DMS53 treated with DMSO at 0.1 percent for 48 hours (cell line): ENCODE data around the gene BACH1.
A peak's percentile ranks its signal among the peaks of the same experiment; 100 is the strongest.

Experiments used
- DNase-seq: peaks from one replicate; lab custom pipeline; 2025; ENCODE audit not compliant: unreplicated experiment; lab: John Stamatoyannopoulos, UW

BACH1 gene

DNA sequence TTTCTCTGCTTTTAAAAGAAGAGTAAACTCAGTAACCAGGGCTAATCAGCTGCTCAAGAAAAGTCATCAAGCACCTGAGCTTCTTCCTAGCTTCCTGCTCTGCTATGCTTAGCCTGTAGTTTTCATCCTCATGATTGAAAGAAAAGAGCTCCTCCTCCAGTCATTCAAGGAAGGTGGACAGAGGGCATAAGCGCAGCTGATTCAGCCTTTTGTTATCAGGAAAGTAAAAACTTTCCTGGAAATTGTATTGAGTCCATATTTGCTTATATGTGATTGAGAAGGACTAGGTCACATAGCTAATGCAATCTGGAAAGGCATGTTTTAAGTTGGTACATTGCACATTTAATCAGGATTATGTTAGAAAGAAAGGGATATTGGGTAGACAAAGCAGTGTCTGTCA lies 8.5 kb upstream of the BACH1 start:
- no peak for DNase-seq

DNA sequence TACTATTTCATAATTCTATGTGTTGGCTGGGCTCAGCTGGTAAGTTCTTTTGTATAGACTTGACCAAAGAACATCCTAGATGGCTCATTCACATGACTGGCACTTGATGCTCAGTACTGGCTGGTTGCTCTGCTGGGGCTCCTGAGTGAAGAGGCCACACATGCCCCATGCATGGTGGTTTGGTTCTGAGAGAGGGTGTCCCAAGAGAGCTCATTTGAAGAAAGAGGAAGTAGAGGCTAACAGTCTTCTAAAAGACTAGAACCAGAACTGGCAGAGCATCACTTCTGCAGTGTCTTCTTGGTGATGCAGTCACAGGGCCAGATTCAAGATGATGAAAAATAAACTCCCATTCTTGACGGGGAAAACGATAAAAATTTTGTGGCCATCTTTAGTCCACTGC lies 5.2 kb upstream of the BACH1 start:
- no peak for DNase-seq

DNA sequence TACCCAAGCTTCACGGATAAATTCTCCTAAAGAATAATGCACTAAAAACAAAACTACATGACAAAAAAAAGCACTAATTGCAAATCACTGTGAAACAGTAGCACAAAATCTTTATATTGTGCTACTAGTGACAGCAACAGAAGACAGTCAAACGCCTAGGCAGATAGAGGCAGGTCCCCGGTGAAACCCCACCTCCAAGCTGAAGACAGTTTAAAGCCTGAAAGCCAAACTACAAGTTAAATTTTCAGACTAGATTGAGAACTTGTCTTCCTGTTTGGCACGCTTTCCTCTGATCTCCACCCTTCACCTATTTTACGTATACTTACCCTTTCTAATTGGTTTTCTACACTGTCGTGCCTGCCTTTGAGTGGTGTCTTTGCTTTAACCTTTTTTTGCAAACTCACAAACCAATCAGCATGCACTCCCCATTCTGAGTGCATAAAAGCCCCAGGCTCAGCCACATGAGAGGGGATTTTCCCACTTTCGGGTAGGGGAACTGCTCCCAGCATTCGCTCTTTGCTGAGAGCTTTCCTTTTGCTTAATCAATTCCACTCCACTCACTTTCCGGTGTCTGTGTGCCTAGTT lies 3.6 kb upstream of the BACH1 start:
- no peak for DNase-seq

DNA sequence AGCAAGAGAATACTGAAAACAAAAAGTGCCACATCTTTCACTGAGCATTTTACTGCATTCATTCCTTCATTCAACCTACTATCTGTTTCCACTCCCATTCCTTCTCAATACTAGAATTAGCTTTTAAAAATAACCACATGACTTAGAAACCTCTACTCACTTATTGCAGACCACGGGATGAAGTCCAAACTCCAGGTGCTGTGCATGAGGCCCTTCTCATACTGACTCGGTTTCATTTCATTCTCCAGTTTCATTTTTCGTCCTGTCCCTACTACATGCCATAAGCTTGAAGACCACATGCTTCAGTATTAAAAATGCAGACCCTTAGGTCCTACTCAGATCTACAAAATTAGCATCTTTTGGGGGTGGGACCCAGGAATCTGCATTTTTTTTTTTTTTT lies 2.3 kb upstream of the BACH1 start:
- DNase-seq: no peak

DNA sequence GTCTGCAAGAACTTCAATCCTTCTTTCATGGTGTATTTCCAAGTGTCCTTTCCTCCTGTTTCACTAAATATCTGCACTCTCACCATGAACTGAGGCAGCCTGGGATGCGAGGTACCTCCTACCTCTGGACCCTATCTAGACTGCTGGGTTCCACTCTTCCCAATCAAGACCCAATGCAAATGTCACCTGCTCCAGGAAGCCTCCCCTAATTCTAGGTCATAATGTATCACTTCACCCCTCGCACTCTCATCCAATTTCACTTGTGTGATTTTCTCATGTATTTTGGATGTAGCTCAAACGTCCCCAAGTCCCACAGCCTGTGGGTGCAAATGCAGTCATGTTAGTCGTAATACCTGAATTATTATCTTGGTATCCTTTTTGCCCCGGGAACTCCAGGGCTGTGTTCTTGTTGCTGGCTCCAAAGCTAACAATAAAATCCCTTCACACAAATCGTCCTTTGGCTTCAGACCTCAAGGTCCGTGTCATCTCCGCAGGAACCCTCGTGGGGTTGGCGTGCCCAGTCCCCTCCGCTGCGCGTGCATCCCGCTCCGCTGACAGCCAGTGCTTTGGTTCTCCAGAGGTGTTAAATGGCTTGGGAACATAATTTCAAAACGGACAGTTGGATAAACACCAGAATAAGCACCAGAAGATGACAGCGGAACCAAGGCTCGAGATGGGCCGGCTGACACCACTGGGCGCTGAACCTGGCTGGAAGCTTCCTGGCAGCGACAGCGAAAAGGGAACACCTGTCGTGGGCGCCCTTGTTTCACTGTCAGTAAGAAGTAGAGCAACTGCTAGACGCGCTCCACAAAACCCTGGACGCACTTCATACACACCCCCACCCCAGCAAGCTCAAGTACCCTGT lies 1.0 kb upstream of the BACH1 start:
- DNase-seq: no peak

DNA sequence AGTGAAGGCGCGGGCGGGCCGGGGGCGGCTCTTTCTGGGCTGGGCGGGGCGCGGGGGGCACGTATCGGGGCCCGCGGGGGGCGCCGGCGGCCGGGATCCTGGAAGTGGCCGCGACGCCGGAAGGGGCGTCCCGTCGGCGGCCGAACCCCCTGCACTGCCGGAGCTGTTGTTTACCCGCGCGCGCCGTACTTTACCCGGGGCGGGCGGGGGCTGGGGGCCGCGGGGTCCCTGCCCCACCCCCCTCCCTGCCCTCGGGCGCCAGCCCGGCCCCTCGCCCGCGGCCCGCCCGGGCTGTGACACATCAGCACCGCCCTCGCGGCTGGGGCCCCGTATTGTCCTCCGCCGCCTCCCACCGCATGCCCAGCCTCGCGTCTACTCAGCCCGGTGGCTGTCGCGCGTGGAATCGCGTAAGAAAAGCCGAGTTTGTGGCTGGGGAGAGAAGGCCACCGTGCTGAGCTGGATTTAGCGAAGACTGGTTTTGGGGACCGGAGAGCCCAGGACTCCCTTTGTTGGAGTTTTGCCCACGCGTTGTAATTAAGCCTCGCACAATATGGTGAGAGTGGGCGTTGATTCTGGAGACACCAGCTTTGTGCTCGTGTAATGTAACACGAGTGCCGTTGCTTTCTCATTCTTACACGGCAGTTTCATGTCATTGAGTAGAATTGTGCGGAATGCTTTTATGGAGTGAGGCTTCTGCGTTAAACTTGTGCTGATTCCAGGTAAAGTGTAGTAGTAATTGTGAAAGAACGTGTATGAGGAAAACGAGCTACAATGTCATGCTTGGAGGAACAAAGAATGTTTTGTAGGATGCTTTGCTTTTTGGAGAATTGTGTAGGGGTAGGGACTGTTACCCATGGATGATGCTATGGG lies 559 bp downstream of the BACH1 start:
- DNase-seq: peak; percentile 40

DNA sequence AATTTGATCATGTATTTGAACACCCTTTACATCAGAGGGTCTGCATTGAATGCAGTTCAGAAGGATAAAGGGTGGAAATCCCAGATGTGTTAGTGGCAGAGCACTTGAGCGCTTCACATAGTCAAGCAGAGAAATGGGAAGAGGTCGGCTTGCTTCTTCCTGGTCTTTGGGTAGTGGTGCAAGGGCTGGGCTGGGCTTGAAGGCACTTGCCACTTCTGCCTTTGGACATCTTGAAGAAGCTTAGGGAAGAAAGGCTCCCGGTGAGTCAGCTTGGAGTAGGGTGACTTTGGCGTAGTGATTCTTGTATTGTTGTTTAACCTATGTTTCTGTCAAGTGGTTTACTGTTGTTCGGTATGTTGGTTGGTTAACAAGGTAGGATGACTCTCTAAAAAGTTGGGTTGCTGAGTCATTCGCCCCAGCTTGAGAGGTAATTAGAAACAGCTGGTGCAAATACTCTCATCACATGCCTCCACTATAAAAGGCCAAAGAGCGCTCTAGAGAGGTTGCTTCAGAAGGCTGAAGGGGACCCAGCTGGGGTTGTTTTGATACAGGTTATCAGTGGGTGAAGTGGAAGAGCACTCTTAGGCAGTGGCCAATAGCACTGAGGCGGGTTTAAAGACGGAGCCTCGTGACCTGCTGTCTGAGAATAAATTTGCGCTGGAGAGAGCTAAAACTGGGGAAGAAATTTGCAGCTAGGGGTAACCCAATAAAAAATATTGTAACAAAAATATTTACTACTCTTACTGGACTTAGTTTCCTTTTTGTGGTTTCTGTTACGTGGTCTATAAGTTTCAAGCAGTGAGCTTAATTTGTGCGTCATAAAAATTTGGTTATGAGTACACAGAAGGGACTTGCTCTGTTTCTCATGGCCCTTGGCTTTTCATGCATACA lies 1.4 kb downstream of the BACH1 start:
- DNase-seq: peak; percentile 70

DNA sequence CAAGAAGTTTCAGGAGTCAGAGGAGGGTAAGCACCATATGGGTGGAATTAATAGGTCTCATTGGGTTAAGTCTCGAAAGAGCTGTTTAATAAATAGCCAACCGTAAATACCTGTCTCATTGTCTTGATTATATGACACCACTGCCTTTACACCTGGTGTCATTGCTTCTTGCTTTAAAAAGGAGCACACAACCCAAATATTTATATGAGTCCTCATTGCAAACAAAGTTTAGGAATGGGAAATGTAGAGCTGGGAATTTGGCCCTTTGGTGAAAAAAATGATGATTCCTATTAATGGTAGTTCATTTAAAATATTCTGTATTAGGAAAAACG lies 2.1 kb downstream of the BACH1 start:
- DNase-seq: no peak

DNA sequence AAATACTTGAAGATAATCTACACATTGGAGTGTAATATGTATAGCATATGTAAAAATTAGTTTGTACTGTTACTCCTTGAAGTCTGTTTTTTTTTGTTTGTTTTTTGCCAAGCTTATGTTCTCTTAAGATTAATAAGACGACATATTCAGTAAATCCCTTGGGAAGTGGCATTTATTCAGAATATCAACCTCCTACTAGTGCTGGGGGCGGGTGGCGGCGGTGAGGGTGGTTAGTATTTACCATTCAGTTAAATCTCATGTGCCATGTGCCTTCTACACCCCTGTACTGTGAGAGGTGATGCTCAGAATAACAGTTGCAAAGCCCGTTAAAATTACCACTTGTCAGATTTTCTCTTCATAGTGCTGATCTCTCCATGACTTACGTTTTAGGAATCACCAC lies 3.0 kb downstream of the BACH1 start:
- no peak for DNase-seq

DNA sequence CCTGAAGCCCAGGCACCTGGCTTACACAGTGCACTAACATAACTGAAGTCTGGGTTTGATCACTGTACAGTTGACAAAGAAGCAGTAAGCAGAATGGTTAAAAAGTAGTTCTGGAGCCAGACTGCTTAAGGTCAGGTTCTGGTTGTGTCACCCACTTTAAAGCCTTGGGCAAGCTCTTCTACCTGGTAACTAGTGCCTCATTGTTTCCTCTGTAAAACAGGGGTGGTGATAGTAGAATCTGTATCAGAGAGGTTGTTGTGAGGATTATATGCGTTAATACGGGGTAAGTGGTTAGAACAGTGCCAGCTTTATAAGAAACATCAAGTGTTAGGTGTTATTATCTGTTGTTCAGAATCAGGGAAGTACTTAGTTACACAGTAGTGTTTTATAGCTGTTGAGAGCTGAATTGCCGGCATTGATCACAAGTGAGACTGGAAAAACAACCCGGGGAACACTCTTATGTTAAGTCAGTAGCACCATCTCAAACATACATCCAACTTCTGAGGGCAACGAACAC lies 3.7 kb downstream of the BACH1 start:
- no peak for DNase-seq

DNA sequence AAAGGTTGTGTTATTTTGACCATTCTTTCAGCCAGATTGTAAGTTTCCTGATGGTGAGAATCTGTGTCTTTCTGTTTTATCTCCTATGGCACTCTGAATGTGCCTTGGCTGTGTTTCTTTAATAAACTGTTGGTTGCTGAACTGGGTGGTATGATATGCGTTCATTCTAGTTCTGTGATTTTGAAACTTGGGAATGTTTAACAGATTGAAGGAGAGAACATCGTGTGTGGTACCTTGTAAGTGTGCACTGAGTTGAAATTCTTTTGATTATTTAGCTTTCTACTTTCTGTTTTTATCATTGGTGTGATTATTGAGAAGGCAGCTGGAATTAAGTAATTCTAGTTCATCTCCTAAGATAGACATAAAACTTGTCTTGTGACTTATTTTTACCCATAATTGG lies 4.6 kb downstream of the BACH1 start:
- no peak for DNase-seq

DNA sequence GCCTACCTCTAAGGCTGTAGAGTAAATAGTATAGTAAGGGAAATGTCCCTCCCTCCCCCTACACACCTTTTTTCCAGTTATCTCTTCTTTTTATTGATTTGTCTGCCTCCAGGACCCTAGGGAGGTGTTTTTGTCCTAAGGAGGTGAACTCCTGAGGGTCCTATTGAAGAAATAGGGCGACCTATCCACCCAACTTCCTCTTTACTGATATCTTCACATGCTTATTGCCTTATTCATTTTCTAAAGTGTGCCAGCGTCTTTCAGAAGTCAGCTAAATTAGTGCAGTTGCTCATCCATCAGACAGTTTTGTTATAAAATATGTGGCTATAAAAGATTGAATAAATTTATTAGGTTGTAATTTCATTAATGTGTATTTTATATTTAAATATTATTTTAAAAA lies 5.9 kb downstream of the BACH1 start:
- DNase-seq: no peak

DNA sequence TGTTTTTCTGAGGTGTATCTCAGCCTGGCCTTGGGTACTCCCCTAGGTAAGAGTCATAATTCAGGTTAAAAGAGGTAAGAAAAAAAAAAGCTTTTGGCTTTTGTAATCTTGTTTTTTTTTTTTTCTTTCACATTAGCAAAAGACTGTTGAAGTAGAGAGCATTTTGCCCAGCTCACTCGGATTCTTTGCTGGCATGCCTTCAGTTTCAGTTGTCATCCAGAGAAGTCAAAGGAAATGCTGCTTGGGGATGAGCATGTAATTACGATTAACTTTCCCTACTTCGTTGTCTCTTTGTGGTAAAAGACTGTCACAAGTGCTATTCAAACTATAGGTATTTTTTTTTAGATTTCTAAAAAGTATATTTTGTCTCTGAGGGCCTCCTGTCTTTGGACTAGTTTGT lies 6.3 kb downstream of the BACH1 start:
- no peak for DNase-seq

DNA sequence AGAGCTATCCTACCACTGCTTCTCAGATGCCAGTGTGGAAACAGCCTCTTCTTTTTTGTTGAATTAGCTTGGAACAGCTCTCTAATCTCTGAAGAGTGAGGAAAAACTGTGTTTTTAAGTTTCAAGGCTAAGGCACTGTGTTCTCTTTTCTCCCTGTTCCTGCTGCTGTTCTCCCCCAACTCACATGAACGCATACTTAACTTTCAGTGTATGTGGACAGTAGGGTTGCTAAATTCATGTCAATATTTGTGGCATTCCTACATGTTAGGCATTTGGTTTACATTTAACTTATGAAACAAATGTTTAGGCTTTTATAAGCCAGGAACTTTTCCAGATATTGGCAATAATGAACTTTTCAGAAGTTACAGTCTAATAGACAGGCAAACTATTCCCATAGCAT lies 6.8 kb downstream of the BACH1 start:
- DNase-seq: no peak

DNA sequence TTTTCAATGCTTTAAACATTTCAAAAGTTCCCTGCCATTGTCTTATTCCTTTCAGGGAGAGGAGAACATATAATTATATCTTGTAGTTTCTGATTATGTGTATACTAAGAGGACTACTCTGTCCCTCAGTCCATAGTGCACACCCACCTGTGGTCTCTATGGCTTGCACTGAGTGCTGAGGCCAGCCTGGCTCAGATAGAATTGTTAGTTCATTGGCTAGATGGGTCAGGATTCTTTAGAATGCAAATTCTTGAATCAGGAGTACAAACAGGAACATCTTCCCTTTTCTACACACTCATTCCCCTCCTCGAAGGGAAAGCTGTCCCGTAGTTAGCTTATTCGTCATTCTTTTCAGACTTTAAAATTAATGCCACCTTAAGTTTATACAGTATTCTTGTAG lies 8.2 kb downstream of the BACH1 start:
- no peak for DNase-seq

DNA sequence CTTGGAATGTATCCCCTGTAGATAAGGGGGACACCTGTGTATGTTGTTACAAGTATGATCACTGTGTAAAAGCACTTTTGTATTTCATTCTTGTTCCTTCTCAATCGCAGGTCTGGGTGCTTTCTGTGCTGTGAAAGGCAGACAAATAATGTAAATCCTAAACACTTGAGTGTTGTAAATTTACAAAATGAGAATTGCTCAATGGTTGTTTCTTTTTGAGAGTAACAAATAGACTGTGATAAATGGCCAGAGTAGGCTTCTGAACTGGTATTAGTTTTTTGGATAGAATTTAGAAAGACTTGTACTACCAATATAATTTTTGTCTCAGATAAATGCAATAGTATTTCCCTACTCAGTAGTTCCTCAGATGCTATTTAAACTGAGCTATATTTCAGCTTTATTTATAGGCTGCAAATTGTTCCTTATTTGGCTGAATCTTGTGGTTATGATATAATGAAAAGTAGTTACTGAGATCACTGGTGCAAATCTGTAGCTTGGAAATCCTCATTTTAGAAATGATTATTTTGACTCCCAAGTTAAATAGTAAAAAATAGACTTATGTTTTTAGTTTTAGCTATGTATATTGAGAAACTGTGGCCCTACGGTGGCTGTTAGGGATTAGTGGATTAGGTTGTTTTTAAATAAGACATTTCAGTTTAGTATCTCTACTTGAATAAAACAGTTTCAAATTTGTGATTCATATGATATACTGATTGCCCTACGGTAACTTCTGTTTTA lies 9.2 kb downstream of the BACH1 start:
- no peak for DNase-seq

DNA sequence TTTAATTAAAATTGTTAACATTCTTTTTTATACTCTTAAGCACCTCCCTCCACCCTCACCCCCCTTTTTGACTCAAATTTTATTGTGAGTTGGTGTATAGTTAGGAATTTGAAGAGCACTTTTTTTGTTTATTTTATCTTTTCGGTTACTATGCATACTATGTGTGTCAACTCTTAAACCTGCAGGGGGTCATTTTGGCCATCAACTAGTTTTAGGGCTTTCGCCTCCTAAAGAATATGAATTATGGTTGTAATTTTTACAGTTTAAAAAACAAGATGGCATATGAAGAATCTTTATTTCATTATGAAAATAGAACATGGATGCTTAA lies 9.7 kb downstream of the BACH1 start:
- DNase-seq: no peak

DNA sequence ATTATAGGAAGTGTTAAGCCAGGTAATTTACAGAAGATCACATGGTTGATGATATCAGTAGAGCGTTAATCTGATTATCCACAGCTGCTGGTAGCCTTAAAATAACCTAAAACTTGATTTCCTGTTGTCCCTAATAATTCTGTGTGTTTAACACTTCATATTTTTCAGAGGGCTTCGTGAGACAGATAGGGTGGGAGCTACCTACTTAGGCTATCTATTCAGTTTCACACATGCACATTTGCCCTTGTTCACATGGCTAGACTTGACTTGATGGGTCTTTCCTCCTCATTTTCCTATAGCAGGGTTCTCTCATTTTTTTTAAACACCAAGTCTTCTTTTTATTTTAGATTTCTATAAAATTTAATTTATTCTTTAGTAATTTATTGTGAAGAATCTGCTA lies 11.0 kb downstream of the BACH1 start:
- no peak for DNase-seq

DNA sequence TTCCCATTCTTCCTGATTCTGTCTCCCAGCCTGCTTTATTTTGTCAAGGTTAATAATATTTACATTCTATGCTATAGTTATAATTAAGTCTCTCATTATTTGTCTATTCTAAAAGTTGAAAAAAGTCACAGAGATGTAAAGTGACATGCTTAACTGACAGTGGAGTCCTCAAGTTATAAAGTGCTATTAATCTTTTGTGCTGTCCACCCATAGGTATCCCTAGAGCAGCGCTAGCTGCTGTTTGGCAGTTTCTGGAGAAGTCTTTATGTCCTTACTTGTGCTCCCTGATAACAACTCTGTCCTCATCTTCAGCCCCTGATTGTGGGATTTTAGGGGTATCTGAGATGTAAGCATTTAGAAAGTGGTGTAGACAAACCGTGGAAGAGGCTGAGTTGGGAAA lies 13.1 kb downstream of the BACH1 start:
- DNase-seq: no peak

DNA sequence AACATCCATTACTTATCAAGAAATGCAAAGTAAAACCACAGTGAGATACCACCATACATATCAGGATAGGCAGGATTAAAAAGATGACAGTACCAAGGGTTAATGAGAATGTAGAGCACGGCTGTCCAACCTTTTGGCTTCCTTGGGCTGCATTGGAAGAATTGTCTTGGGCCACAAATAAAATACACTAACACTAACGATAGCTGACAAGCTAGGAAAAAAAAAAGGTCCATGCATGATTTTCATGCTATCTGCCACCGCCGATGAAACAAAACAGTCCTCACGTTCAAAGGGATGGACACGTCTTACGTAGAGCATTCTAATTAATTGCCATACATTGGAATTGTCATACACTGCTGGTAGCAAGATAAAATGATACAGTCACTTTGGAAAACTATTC lies 14.3 kb downstream of the BACH1 start:
- no peak for DNase-seq
